Large intestine (tissue), 12 donors: ENCODE measurements around the gene OR10H5. TPM values are rescaled to one million over a fixed set of nuclear protein-coding genes. Genes with fewer than 3 reads are reported as not detected.
"Not testable (repeated sequence)": the region's sequence is repeated elsewhere in the genome, so short reads cannot be mapped to it uniquely, and the experiment has no call there.

Source experiments
- DNase-seq, 2 donors: peaks; one replicate each; pipeline versions ENCODE4 v3.0.0 to v3.0.0-alpha.2; 2013
- H3K27ac ChIP-seq: one replicate; pipeline ENCODE4 v1.5.1; 2013; ENCODE audit warnings: low read length
- H3K27me3 ChIP-seq: 2 replicates; pipeline ENCODE4 v1.6.1; 2013; ENCODE audit warnings: low read length; ENCODE audit not compliant: control insufficient read depth, insufficient read depth
- H3K36me3 ChIP-seq: 2 replicates; pipeline ENCODE4 v1.6.1; 2013; ENCODE audit warnings: low read length; ENCODE audit not compliant: control insufficient read depth, insufficient read depth
- H3K4me1 ChIP-seq: one replicate; pipeline ENCODE4 v1.6.1; 2013; ENCODE audit warnings: low read length; ENCODE audit not compliant: control insufficient read depth, insufficient read depth
- H3K4me3 ChIP-seq: one replicate; pipeline ENCODE4 v1.5.1; 2013; ENCODE audit warnings: low read length
- H3K9me3 ChIP-seq: one replicate; pipeline ENCODE4 v1.6.1; 2013; ENCODE audit warnings: mild to moderate bottlenecking, low read depth, low read length, moderate library complexity; ENCODE audit not compliant: control insufficient read depth
- WGBS: methylation state at CpG from one replicate; pipeline ENCODE4 v1.1.5; 2013; ENCODE audit warnings: low lambda C conversion rate; ENCODE audit not compliant: insufficient coverage; 5-methylcytosine and 5-hydroxymethylcytosine counted together
- long read RNA-seq, 11 donors: transcript quantifications; one replicate each; lab custom pipeline, GENCODE V29; 2026
- polyA plus RNA-seq: library from polyadenylated mRNA; unstranded; fragments of 120-200 nt; gene quantifications from one replicate; pipeline ENCODE4 v1.2.1, GENCODE V29; 2013

Gene OR10H5, protein sequence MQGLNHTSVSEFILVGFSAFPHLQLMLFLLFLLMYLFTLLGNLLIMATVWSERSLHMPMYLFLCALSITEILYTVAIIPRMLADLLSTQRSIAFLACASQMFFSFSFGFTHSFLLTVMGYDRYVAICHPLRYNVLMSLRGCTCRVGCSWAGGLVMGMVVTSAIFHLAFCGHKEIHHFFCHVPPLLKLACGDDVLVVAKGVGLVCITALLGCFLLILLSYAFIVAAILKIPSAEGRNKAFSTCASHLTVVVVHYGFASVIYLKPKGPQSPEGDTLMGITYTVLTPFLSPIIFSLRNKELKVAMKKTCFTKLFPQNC
- not detected for polyA plus RNA-seq
- long read RNA-seq, donor 1 = 0 reads
- long read RNA-seq, donor 2 = 0 reads
- long read RNA-seq, donor 3 = 0 reads
- long read RNA-seq, donor 4 = 0 reads
- long read RNA-seq, donor 5 = 0 reads
- long read RNA-seq, donor 6 = 0 reads
- long read RNA-seq, donor 7 = 0 reads
- long read RNA-seq, donor 8 = 0 reads
- long read RNA-seq, donor 9 = 0 reads
- long read RNA-seq, donor 10 = 0 reads
- long read RNA-seq, donor 11 = 0 reads

DNA sequence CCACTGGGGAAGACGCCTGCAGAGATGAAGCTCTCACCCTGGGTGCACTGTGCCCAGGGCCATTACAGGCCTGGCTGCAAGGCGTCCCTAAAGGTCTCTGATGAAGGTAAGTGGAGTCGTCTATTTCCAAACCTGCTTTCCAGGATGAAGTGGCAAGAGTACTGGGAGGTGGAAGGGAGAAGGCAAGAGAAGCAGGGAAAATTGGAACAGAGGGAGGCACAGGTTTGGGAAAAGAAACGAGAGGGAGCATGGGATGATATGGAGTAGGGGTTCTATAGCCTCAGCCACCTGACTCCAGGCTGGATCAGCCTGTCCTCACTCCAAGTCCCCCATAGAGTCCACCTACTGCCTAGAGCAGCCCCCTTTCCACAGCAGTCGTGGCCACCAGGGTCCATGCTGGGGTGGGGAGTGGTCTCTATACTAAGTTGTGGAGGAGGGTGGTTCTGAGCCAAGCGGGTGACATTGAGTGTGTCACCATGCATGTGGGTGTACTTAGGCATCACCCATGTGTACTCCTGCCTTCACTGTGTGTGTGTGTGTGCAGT is at the start of gene OR10H5:
TSS of gene OR10H5 (plus strand) at position 51 of the 545 bp plus-strand sequence. CDS start 6,388 bp downstream, outside the sequence.
- Histone ChIP-seq H3K4me1 (no peaks in the 10 kb centered on the region), H3K27me3 (no peaks in the 10 kb centered on the region), H3K4me3 (no peak within 1 kb of the TSS), H3K27ac (no peak within 1 kb of the TSS), H3K36me3 (no peaks in the 10 kb centered on the region), H3K9me3 (no peaks in the 10 kb centered on the region)
- 80% methylated on average over 1 of the region's 6 CpGs for WGBS
- DNase-seq = no peak

DNA sequence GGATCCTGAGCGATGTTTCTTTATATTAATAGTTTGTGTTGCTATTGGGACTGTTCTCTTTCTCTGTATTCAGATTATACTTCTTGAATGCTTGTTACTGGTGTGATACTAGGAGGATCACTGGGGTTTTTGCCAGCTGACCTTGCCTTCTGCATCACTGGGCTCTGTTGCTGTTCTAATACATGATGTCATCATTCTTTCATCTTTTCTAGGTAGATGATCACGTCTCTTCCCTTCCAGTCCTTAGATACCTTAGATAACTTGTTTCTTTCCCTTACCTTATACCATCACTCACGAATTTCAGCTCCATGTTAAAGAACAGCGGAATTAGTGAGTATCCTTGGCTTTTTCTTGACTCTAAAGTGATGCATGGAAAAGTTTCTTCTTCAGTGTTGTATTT is 49.7 kb upstream of the OR10H5 start, which contains the start of gene OR10H3:
TSS of gene OR10H3 (plus strand) at position 264 of the 400 bp plus-strand sequence. CDS start 3,408 bp downstream, outside the sequence.
- WGBS = 86% methylated on average over 2 of the region's 4 CpGs
- Histone ChIP-seq H3K4me3 (no peak within 1 kb of the TSS), H3K9me3 (peaks cover 5% of the 10 kb centered on the region), H3K36me3 (no peaks in the 10 kb centered on the region), H3K4me1 (no peaks in the 10 kb centered on the region), H3K27ac (no peak within 1 kb of the TSS), H3K27me3 (no peaks in the 10 kb centered on the region)
- no peak for DNase-seq

DNA sequence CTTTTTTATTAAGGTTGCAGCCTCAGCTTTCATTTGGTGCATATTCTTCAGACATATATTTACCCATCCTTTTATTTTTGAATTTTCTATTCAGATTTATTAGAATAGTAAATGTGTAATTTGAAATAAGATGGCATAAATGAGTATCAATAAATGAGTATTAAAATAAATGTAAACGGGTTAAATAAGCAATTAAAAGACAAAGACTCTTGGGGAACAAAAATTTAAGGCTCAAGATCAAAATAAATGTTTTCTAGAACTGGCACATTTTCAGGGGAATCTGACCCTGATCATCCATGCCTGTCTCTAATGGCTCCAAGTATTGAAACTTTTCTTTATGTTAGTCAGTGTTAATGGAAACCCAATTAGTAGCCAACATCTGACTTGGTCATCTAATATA is 46.7 kb upstream of the OR10H5 start:
- Histone ChIP-seq H3K36me3 (no peaks in the 10 kb centered on the region), H3K27me3 (no peaks in the 10 kb centered on the region), H3K9me3 (peaks cover 5% of the 10 kb centered on the region), H3K4me1 (no peaks in the 10 kb centered on the region), H3K27ac (no peak overlapping the region), H3K4me3 (no peak overlapping the region)
- DNase-seq = no peak
- WGBS = 50% methylated on average over 1 of the region's 1 CpG

DNA sequence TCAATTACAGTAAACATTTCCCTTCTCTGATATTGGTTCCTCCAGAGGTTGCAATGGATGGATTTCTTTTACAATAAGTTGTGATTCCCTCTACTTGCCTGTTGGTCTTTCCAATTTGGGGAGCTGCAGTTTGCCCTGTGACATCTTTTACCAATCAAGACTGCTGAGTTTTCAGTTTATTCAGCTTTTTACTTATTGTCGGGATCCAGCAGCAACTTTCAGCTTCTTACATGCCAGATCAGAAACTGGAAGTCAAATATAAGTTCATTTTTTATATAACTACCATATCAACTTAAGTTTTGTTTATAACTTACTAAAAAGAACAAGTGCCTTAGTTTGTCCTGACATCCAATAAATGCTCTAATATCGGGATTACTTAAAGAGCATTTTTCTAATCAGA is 39.2 kb upstream of the OR10H5 start:
- WGBS = 100% methylated on average over 1 of the region's 2 CpGs
- H3K27ac ChIP-seq = no peak overlapping the region
- peaks cover 9% of the 10 kb centered on the region for H3K27me3 ChIP-seq
- H3K9me3 ChIP-seq = no peaks in the 10 kb centered on the region
- no peak overlapping the region for H3K4me3 ChIP-seq
- no peak for DNase-seq
- no peaks in the 10 kb centered on the region for H3K4me1 ChIP-seq
- no peaks in the 10 kb centered on the region for H3K36me3 ChIP-seq

DNA sequence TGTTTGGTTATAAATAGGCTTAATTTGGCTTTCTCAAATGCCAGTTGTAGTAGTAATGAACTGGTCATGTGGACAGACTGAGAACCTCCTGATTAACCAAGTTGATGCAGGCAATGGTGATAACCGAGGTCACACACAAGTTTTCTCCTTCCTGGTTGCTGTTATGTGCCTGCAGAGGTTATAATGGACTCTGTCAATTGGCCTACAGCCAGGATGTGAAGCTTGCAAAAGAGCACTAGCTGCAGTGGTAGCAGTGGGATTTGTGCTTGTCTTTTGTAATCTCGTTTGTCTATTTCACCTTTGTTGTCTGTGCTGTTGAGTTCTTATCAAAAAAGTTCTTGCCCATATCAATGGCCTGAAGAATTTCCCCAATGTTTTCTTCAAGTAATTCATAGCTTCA is 29.1 kb upstream of the OR10H5 start:
- H3K9me3 ChIP-seq = no peaks in the 10 kb centered on the region
- 60% methylated on average over 1 of the region's 2 CpGs for WGBS
- no peak overlapping the region for H3K27ac ChIP-seq
- no peaks in the 10 kb centered on the region for H3K4me1 ChIP-seq
- no peaks in the 10 kb centered on the region for H3K36me3 ChIP-seq
- peaks cover 12% of the 10 kb centered on the region for H3K27me3 ChIP-seq
- no peak overlapping the region for H3K4me3 ChIP-seq
- no peak for DNase-seq

- Histone ChIP-seq H3K27me3 (peaks cover 12% of the 10 kb centered on the region), H3K9me3 (no peaks in the 10 kb centered on the region), H3K4me1 (no peaks in the 10 kb centered on the region), H3K4me3 (no peak overlapping the region), H3K27ac (no peak overlapping the region), H3K36me3 (no peaks in the 10 kb centered on the region)
- WGBS = no CpG with 5 or more reads among the region's 28 CpGs
- DNase-seq = no peak
Measured at GRCh38 chr19:15759962-15760565, 27.4 kb upstream of the OR10H5 start.

- Histone ChIP-seq H3K36me3 (no peaks in the 10 kb centered on the region), H3K4me3 (no peak overlapping the region), H3K9me3 (no peaks in the 10 kb centered on the region), H3K4me1 (no peaks in the 10 kb centered on the region), H3K27ac (no peak overlapping the region), H3K27me3 (no peaks in the 10 kb centered on the region)
- no peak for DNase-seq
- no CpG with 5 or more reads among the region's 6 CpGs for WGBS
Measured at GRCh38 chr19:15769586-15769985, 17.9 kb upstream of the OR10H5 start.

DNA sequence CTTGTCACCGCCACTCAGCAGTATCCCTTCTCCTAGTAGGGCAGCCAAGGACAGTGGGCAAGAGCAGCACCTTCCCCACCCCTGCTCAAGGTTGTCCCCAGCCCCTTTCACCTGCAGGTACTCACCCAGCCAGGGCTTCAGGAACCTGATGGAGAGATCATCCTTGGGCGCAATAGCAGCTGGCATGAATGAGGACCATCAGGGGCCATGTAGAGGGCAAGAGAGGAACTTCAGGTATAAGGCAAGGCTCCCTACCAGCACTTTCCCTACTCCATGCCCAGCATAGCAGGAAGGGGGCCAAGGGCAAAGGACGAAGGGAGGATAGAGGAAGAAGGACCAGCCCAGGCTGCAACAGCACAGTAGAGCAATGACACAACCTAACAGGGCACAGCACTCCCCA is 13.3 kb upstream of the OR10H5 start:
- WGBS = no CpG with 5 or more reads among the region's 3 CpGs
- not testable (repeated sequence) for H3K27ac ChIP-seq, H3K9me3 ChIP-seq, H3K4me1 ChIP-seq, H3K36me3 ChIP-seq, H3K4me3 ChIP-seq, H3K27me3 ChIP-seq, DNase-seq

DNA sequence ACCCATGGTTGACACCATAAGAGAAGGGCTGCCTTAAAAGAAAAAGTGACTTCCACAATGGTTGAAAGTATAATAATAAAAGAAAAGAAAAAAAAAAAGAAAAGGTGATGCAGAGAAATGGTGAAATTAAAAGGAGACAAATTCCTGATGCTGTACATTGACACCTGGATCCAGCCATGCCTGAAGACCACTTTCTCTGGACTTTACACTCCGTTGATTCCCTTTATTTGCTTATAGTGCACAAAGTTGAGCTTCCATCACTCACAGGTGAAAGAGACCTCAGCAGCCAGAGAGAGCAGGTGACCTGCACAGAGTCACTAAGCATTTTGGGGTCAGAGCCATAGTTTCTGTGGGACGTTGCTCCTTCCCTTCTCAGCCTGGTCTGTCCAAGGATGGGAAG is 12.2 kb upstream of the OR10H5 start:
- WGBS = no CpG with 5 or more reads among the region's 2 CpGs
- Histone ChIP-seq H3K4me1 (no peaks in the 10 kb centered on the region), H3K27ac (no peak overlapping the region), H3K9me3 (no peaks in the 10 kb centered on the region), H3K4me3 (no peak overlapping the region), H3K27me3 (no peaks in the 10 kb centered on the region), H3K36me3 (no peaks in the 10 kb centered on the region)
- DNase-seq = no peak

DNA sequence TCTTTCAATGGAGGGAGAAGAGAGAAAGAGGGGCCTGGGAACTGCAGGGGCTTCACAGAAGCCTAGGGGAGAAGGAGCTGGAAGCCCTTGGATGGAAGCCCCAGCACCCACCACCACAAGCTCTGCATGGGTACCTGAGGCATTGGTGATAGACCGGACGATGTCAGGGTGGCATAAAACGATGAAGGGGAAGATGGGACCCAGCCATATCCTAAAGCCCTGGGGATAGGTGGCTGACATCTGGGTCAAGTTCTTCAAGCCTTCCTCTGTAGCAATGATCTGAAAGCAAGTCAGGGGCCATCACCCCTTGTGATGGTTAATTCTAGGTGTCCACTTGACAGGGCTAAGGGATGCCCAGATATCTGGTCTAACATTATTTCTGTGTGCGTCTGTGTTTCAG is 11.2 kb upstream of the OR10H5 start:
- WGBS = 80% methylated on average over 2 of the region's 4 CpGs
- H3K4me3 ChIP-seq = no peak overlapping the region
- H3K27me3 ChIP-seq = no peaks in the 10 kb centered on the region
- no peak overlapping the region for H3K27ac ChIP-seq
- DNase-seq = no peak
- H3K4me1 ChIP-seq = no peaks in the 10 kb centered on the region
- H3K36me3 ChIP-seq = no peaks in the 10 kb centered on the region
- H3K9me3 ChIP-seq = no peaks in the 10 kb centered on the region
